D721Med (cell line): Measurements from ENCODE around the gene NEUROD1.

Experiments
- DNase-seq: peaks from one replicate; pipeline ENCODE4 v3.0.0; 2011; ENCODE audit warnings: low spot score; ENCODE audit not compliant: insufficient read length
- FAIRE-seq: peaks from 2 replicates; lab custom pipeline; 2011; peaks lifted over from hg19 to GRCh38; lab: Jason Lieb, UNC
- CTCF ChIP-seq: IDR thresholded peaks from 2 replicates; pipeline ENCODE4 v1.5.1; 2012; ENCODE audit warnings: mild to moderate bottlenecking, control low read depth; ENCODE audit not compliant: insufficient read depth; ENCODE audit errors: missing control alignments

The NEUROD1 gene

DNA sequence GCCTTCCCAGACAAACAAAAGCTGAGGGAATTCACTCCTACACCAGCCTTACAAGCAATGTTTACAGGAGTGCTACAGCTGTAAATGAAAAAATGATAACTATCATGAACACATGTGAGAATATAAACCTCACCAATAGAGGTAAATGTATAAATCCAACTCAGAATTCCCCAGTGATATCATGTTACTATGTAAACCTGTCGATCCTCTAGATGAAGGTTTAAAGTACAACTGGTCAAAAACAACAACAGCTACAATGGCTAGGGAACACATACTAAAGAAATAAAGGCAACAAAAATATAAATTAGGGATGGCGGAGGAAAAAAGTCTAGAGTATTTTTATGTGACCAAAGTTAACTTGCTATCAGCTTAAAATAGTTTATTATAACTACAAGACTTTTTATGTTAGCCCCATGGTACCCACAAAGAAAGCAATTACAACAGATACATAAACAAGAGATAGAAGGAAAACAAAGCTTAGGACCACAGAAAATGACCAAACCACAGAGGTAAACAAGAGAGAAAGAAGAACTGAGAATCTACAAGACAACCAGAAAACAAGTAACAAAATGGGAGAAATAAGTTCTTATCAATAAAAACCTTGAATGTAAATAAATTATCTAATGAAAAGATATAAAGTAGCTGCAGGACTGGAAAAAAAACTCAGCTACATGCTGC is 31.7 kb downstream of the NEUROD1 start:
- FAIRE-seq (peak; percentile 60), DNase-seq (no peak)
- TF ChIP-seq CTCF: no peak

- DNase-seq: no peak
- FAIRE-seq: peak; percentile 35
- TF ChIP-seq CTCF: no peak
Observed at GRCh38 chr2:181646415-181646987, 33.8 kb downstream of the NEUROD1 start.

GRCh38 chr2:181643151-181643550 is 37.2 kb downstream of the NEUROD1 start:
- FAIRE-seq (no peak), DNase-seq (no peak)
- TF ChIP-seq CTCF: no peak

GRCh38 chr2:181642086-181642485 is 38.2 kb downstream of the NEUROD1 start:
- DNase-seq (no peak), FAIRE-seq (peak; percentile 98)
- peak; percentile 15 for TF ChIP-seq CTCF

GRCh38 chr2:181639686-181640085 is 40.6 kb downstream of the NEUROD1 start:
- DNase-seq (no peak), FAIRE-seq (no peak)
- TF ChIP-seq CTCF: no peak

DNA sequence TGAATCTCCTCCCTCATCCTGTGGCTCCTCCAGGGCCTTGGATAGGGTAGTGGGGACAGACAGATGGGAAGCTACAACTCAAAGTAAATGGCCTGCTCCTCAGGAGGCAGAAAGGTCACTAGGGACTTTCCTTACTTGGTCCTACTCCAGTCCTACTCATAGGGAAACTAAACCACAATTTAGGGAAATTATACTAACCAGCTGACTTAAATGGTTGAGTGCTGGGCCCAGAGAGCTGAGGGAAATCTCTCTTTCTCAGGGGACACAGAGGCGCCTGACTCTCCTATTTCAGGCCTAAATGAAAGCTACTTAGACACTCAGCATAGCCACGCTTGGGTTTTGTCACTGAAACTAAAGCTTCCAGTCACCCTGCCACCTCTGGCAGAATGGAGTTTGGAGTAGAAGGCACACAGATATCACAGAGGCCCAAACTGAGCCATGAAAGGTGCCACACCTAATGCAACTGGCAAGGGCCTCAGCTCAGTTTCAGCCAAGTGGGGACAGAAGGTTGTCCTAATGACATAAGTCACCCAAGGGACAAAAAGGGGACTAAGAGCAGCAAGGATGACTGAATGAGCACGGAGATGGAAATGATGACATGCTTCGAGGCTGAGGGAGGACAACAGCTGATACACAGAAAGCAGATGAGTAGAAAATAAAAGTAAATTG is 47.5 kb downstream of the NEUROD1 start:
- TF ChIP-seq CTCF: no peak
- FAIRE-seq: peak; percentile 77
- DNase-seq: no peak
